ENCODE results near the gene SPSB4.

Gene SPSB4

DNA sequence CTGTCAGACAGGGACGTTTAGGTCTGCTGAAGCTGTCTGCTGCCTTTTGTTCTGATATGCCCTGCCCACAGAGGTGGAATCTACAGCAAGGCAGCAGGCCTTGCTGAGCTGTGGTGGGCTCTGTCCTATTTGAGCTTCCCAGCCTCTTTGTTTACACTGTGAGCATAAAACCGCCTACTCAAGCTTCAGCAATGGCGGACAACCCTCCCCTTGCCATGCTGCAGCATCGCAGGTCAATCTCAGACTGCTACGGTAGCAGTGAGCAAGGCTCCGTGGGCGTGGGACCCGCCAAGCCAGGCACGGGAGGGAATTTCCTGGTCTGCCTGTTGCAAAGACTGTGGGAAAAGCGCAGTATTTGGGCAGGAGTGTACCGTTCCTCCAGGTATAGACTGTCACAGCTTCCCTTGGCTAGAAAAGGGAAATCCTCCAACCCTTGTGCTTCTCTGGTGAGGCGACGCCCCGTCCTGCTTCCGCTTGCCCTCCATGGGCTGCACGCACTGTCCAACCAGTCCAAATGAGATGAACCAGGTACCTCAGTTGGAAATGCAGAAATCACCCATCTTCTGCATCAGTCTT is 71.4 kb downstream of the SPSB4 start:
- no peak for DNase-seq

DNA sequence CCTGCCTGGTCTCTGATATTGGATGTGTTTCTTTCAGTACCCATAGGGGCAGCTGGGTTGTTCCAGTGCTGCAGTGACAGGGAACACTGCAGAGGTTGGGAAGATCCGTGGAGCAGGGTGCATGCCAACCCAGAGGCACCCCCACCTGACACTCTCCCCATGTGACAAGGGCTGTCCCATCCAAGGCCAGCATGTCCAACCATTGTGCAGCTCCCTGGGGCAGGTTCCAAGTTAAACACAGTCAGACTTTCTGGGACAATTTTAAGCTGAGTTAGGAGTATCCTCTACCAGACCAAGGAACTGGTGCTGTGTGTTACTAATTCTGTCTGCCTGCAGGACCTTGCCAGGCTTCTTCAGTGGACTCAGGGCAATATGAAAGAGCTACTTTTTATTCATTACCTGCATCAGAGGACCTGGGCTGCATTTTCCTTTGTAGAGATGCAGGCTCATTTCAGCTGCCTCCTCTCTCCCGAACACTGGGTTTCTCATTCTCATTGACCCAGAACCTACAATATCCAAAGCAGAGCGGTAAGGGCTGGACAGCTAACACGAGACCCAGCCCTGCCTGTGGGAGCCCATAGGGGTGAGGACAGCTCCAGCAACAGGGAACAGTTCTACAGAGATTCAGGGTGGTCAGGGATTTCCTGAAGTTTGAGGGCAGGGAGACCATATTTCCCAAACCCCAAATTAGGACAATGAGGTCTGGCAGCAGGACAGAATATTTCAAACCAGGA is 72.7 kb downstream of the SPSB4 start:
- DNase-seq, result no peak

DNA sequence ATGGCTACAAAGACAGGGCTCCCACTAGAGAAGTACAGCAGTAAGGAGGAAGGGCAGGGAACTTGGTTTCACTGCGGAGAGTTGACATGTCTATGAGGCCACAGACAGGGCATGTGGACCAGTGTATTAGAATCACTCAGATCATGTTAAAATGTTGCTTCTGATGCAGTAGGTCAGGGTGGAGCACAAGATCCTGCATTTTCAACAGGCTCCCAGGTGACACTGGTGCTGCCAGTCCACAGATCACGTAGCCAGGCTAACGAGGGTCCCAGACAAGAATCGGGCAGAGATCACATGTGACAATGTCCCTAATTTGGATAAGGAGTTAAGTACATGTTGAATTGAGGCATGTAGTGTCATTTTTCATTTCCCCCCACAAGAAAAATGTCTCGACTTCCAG is 73.6 kb downstream of the SPSB4 start:
- no peak for DNase-seq

DNA sequence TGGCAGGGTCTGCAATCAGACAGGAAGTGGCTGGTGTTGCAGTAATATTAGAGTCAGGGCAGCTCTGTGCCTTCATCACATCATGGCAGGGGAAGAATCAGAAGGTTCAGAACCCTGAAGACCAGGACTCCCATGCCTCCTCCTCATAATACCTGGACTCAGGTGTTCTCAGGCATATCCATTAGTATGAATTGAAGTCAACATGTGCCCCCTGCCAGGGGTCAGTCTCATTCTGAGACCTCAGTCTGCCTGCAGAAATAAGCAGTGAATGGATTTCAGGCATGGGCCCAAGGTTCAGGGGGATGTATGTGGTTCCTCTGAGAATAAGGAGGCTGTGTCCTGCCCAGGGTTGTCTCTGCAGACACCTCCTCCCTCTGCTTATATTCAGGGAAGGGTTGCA is 74.2 kb downstream of the SPSB4 start:
- no peak for DNase-seq

DNA sequence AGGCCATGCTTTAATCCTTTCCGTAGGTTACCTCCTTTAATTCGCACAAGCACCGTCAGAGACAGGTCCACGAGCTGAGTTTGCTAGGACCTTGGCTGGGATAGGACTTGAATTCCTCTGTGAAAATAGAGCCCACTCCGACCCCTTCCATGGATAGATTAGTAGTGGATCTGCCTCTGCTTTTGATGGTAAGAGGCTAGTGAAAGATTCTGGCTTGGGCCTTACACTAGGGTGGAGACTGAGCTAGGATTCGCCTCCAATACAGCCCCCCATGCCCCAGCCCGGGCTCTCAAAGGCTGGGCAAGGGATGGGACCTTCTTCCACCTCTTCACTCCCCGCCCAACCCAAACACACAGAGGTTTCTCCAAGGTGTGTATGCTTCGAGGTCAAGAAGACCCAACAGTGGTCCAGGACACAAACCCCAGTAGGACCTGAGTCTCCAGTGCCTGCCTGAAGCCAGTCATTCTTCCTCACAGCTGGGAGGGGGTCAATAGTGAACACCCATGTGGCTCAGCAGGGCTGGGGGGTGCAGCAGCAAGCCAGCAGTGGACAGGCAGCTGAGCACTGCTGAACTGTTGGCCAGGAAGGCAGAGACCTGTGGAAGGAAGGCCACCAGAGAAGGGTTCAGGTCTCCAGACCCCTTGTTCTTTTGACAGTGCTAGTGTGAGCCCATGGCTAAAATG is 75.7 kb downstream of the SPSB4 start:
- no peak for DNase-seq

DNA sequence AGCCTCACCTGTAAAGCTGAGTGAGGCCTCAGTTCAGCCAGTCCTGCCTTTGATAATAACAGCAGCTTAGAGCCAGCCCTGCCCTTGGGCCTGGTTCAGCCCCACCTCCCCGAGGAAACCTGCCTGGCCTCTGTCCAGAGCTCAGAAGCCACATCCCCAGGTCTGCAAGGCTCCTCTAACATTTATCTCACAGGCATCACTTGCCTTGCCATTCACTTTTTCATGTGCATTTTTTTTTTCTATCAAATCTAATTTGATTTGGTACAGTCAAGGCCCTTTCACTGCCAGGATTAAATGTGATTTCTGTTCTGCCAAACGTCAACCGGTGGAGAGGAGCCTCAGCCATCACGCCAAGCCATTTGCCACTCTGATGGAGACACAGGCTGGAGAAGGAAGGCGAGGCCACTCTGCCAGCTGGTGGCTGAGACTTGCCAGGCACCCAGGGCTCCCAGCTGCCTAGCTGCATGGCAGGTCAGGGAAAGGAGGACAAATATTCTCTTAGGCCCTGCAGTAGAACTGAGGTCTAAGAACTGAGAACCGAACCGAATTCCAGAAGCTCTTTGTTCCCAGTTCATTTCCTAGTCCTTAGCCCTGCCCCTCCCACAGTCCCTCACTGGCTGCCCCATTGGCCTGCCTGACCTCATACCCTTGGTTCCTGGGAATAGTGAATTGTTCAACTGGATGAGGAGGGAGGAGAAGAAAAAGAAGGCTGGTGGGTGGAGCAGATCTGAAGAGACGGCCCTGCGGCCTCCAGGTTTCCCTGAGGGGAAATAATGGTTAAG is 76.4 kb downstream of the SPSB4 start:
- DNase-seq, result no peak

DNA sequence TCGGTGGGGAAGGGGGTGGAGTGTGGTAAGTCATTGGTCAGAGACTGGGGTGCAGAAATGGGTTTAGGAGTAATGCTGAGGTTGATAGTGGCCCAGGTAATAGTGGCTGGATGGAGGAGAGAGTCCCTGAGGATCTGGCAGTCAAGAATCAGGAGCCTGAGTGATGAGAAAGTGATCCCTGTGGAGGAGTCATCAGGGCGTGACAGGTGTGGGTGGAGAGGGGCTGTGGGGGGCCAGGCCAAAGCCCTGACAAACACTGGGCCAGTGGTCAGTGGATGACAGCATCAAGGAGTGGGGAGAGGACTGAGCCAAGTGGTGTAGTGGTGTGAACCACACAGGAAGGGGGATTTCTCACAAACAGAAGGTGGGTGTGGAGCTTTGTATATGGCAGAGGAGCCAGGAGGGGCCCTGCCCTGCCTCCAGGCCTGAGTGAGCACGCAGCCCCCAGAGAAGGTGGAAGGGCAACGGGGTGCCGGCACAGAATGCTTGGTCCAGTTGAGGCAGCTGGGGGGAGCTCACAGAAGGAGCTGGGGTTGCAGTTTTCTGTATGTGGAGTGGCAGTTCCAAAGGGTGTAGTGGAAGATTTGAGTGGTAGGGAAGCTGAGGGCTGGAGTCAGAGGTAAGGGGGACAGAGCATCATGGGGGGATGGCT is 77.1 kb downstream of the SPSB4 start:
- DNase-seq, result no peak

DNA sequence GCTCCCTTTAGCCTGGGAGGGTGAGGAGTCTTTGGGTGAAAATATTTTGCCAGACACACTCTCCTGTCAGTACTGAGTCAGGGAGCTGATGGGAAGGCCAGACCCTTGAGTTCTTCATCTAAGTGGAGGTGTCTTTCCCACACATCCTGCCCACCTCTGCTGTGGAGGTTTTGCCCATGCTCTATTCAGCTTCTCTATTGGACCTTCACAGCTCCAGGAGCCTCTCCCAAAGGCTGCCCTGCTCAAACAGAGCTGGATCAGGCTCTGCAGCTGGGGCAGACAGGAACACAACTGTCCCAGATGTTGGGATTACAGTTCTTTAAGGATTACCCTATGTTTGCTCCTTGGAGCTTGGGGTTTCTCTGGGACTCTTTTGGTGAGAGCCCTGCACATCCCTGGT is 77.9 kb downstream of the SPSB4 start:
- no peak for DNase-seq

DNA sequence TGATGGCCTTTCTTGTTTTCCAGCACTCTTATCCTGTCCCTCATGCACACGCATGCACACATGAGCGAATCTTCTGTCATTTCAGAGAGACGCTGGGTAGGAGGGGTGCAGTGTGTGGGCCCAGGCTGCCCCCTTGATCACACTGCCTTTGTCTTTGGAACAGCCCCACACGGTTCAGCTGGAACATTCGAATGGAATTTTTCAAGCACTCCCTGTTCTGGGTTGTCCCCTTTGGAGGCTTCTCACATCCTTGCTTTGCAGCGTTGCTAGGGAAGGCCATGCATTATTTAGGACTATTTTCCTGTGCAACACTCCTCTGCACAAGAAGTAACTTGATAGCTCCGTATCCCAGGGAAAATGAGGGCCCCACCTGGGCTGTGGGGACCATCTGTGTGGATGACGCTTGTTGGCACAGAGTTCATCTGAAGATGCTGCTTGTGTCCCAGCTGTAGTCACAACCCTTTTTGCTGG is 78.4 kb downstream of the SPSB4 start:
- DNase-seq, result no peak

DNA sequence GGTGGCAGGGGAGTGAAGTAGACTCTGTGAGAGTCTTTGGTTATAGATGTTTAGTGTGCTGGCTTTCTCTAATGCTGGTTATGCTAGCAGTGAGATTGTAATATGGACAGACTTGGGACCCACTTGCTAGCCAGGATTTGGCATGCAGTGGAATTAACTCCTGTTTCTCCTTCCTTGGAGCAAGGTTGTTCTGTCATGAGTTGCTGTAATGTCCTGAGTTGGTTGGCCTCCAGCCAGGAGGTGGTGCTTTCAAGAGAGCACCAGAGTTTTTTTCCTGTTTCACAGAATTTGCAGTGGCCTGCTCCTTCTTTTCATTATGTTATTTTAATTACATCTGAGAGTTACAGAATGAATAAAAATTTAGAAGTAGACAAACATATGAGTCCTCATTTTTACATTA is 92.4 kb downstream of the SPSB4 start:
- no peak for DNase-seq

DNA sequence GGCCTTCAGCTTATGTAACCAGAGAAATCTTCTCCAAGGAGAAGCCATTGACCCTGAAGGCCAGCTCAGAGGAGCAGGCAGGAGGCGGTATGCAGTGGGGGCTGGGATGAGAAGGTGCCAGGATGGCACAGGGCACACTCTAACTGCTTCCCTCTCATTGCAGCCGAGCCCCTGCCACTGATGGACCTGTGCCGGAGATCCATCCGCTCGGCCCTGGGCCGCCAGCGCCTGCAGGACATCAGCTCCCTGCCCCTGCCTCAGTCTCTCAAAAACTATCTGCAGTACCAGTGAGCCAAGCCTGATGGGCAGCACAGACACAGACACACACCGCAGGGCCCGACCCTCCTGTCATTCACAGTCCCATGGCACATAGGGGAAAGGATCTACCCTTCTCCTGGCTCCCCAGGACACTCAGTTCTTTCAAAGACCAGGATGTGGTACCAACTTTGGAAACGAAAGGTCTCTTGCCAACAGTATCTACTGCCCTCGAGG is 95.9 kb downstream of the SPSB4 start:
- no peak for DNase-seq

DNA sequence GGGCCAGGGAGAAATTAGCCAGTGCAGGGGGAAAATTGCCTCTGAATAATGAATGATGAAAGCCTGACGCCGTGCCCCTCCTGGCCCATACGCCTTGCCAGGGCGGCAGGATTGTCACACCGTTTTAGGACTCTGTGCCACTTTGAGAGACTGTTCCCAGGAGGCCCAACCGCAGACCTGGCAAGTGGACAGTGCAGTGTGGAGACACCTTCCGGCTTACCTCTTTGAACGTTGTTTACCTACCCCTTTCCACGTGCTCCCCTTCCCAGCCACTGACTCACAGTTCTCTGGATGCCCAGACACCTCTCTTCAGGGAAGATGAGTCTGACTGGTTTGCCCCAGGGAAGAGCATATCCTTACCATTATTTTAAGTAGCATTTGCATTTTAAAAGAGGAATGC is 96.5 kb downstream of the SPSB4 start:
- no peak for DNase-seq

DNA sequence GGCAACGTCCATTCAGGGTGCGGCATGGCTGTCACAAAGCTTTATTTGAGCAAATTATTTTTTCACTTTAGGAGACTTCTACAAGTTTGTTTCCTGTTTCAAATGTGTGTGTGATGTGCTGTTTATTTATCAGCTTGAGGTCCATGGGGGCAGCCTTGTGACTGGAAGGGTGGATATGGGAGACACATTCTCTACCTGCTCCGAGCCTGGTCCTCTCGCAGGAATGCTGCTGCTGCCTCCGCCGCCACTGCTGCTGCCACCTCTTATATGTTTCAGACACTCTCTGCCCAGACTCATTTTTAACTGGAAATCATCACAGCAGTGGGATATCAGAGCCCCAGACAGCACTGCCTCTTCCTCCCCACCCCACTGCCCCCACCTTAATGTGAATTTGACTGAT is 97.0 kb downstream of the SPSB4 start:
- DNase-seq, result no peak

DNA sequence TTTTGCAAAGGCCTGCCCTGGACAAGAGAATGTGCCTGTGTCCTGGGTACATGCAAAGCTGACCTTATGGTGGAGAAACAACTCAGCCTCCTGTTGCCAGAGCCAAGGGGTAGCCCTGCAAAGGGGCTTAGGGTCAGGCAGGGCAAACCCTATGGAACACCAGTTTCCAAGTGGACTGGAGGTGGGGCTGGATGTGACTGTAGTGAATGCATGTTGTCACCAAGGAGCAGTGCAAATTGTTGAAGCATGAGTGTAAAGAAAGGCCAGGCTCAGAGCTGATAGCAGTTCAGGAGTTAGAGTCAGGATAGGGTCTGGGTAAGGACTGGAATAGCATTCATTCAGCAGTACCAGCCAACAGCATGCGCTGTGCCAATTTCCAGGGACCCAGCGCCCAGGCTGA is 97.6 kb downstream of the SPSB4 start:
- no peak for DNase-seq

DNA sequence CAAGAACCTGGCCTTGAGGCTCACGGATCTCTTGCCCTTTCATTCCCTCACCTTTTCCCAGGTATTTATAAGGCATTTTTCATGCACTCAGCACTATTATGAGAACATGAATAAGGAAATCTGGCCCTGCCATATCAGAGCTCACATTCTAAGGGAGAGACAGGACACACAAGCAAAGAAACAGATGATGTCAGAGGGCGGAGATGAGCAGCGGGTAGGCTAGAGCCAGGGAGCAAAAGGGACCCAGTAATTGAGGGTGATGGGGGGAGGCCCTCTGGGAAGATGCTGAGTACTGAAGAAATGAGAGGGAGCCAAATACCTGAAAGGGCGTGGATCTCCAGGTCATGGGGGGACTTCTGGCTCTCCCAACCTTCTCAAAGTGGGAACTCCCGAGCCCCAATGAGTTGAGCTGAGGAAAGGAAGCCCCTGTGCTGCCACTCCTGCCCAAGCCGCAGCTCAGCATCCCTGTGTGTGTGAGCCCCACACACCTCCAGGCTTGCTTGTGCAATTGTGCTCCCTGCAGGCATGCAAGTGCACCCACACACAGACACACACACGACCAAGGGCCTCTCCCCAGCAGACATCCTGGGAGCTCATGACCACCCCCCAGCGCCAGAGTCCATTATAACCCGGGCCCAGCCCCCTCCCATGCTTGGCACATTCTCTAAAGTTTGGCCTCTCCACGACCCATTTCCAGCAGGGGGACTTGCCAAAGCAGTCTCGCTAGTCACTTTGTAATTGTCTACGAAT is 99.1 kb downstream of the SPSB4 start:
- no peak for DNase-seq

DNA sequence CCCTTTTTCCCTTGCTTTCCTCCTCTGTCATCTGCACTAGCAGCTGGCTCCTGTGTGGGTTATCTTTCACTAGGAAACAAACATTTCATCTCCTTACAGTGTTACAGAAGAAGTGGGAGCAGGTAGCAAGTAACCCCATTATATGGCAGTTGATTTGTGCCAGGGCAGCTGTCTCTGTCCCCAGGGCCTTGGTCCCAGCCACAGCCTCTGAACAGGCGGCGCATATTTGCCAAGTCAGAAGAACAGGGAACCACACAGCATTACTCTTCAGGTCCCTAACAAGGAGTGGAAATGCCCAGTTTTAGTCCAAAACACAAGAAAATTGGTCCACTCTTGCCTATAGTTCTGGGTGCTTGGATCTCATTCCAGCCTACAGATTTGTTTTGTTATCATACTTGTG is 99.8 kb downstream of the SPSB4 start:
- no peak for DNase-seq

DNA sequence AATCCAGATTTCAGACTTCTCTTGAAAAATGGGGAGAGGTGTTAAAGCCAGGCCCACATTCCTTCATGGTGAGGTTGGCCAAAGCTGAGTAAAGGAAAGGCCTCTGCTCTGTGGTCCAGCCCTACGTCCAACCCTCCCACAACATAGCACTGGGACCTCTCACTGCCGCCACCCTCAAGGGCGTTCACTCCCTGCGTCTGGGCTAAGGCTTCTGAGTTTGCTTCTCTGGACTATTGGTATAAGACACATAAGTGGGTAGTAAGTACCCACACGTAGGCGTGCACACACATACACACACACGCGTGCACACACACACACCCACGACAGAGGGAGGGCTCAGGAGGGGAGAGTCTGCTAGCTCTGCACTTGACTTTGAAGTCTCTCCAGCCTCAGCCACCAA is 100.3 kb downstream of the SPSB4 start:
- DNase-seq, result no peak

DNA sequence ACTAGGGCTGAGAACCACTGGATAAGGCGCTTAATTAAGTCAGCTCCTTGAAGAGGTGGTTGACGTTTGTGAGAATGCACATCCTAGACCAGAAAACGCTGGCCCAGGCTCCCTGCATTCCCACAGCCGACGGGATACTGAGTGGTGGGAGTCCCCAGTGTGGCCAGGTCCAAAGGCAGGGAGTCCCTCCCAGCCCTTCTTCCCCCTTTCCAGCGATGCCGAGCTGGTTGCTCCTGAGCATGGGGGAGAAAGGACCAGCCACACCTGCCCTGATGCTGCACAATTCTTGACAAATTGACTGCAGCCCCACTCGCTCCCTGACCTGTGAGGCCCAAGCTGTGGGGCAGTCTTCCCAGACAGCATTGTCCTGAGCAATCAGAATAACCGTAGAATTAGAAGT is 101.0 kb downstream of the SPSB4 start:
- no peak for DNase-seq

DNA sequence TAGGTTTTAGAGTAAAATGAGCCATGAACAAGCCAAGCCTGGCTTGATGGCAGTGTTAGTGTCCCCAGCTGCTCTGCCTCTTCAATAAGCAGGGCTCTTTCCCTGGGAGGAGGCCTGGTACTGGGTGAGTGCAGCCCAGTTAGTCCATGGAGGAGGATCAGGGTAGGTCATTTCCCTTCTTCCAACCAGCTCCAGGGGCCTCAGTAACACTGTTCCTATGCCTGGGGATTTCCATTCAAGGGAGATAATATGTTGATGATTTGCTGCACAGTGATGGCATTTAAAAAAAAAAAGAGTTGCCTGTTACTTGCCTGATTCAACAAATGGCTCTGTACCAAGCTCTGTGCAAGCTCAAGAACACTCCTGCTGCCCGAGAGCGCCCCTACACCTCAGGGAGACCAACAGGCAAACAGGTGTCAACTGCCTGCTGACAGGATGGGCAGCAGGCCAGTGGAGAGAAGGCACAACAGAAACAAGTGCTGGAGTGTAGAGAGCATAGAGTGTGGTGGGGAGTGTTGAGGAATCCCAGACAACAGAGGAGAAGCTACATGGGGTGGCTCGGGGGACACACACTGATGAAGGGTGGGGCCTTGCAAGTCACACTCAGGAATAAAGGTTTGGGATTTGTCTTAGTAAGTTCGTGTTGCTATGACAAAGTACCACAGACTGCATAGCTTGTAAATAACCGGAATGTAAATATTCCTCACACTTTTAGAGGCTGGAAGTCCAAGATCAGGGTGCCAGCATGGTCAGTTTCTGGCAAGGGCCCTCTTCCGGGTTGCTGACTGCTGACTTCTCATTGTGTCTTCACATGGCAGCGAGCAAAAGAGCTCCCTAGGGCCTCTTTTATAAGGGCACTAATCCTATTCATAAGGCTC is 101.9 kb downstream of the SPSB4 start:
- DNase-seq, result no peak

DNA sequence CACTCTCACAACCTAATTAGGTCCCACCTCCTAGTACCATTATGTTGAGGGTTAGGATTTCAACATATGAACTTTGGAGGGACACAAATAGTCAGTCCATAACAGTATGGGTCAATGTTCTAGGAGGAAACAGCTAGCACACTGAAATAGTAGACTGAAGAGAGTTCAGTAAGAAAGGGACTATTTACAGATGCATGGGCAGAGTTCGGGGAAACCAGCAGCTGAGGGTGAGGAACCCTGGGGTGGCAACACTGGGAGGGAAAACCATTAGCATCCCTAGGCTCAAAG is 102.5 kb downstream of the SPSB4 start:
- no peak for DNase-seq

DNA sequence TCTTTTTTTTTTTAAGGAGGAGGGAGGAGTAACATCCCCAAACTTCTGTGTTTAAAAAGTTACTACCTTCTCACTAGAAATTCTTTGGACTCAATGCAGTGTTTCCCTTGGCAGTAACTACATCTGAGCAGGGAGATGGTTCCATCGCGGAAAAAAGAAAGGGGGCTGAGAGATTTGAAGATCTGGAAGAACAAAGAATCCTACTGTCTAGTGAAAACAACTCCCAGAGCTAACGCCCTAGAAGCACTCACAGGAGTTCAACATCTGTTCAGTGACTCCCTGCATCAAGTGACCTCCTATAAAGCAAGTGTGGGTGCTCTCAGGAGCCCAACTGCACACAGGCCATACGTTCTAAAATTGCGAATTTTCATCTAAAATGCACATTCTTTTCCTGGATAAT is 113.7 kb downstream of the SPSB4 start:
- no peak for DNase-seq

All from activated CD4-positive, alpha-beta T cell treated with anti-CD3 and anti-CD28 coated beads for 1 hour (primary cell).